Neural cell (in vitro differentiated cells): ENCODE results near the gene GAB1. TPM values are rescaled to one million over a fixed set of nuclear protein-coding genes. Genes with fewer than 3 reads are reported as not detected.

Experiments
- H2AFZ ChIP-seq: fragments of 200-600, 300-800 bp; sonication (generic), shearing (Covaris generic); 2 replicates; pipeline ENCODE4 v1.6.0; 2014; ENCODE audit warnings: low read depth, mild to moderate bottlenecking, antibody characterized with exemption, low read length, moderate library complexity
- H3F3A ChIP-seq: fragments of 200-600 bp; shearing (Covaris generic); 2 replicates; pipeline ENCODE4 v1.6.1; 2016; ENCODE audit warnings: mild to moderate bottlenecking, moderate library complexity, mixed read lengths, antibody characterized with exemption, low read length; ENCODE audit not compliant: insufficient read depth, poor library complexity, severe bottlenecking
- H3K27ac ChIP-seq: fragments of 200-600, 300-800 bp; sonication (generic), shearing (Covaris generic); 2 replicates; pipeline ENCODE4 v1.5.1; 2014; ENCODE audit warnings: mild to moderate bottlenecking, low read length, moderate library complexity
- H3K27me3 ChIP-seq: fragments of 300-800, 200-600 bp; sonication (generic), shearing (Covaris generic); 2 replicates; pipeline ENCODE4 v1.6.0; 2014; ENCODE audit warnings: mild to moderate bottlenecking, low read depth, low read length, moderate library complexity; ENCODE audit not compliant: insufficient read depth
- H3K36me3 ChIP-seq: fragments of 300-800, 200-600 bp; sonication (generic), shearing (Covaris generic); 2 replicates; pipeline ENCODE4 v1.5.1; 2014; ENCODE audit warnings: mild to moderate bottlenecking, antibody characterized with exemption, low read length, moderate library complexity; ENCODE audit not compliant: insufficient read depth
- H3K4me2 ChIP-seq: fragments of 300-800, 200-600 bp; sonication (generic), shearing (Covaris generic); 2 replicates; pipeline ENCODE4 v1.6.0; 2014; ENCODE audit warnings: mild to moderate bottlenecking, low read length
- H3K4me3 ChIP-seq: fragments of 300-800, 200-600 bp; sonication (generic), shearing (Covaris generic); 2 replicates; pipeline ENCODE4 v1.5.1; 2014; ENCODE audit warnings: mild to moderate bottlenecking, low read length, moderate library complexity
- H3K79me2 ChIP-seq: fragments of 200-600 bp; shearing (Covaris generic); replicated peaks from 2 replicates; pipeline ENCODE4 v1.6.0; 2014; ENCODE audit warnings: mild to moderate bottlenecking, low read length, moderate library complexity; ENCODE audit not compliant: insufficient read depth
- H3K9ac ChIP-seq: fragments of 300-800, 200-600 bp; sonication (generic), shearing (Covaris generic); 2 replicates; pipeline ENCODE4 v1.6.1; 2016; ENCODE audit warnings: mild to moderate bottlenecking, low read length, mixed read lengths
- H3K9me2 ChIP-seq: fragments of 200-600 bp; shearing (Covaris generic); 2 replicates; pipeline ENCODE4 v1.6.1; 2016; ENCODE audit warnings: mild to moderate bottlenecking, low read length, mixed read lengths; ENCODE audit not compliant: insufficient read depth
- H3K9me3 ChIP-seq: fragments of 200-600, 300-800 bp; sonication (generic), shearing (Covaris generic); 2 replicates; pipeline ENCODE4 v1.6.1; 2016; ENCODE audit warnings: mild to moderate bottlenecking, mixed run types, low read length, moderate library complexity, mixed read lengths
- H4K20me1 ChIP-seq: fragments of 200-600 bp; shearing (Covaris generic); 2 replicates; pipeline ENCODE4 v1.6.1; 2016; ENCODE audit warnings: mild to moderate bottlenecking, mixed run types; ENCODE audit not compliant: insufficient read depth
- CTCF ChIP-seq: fragments of 450-650 bp; IDR thresholded peaks from 2 replicates; pipeline ENCODE4 v1.5.1; 2014; ENCODE audit warnings: antibody characterized with exemption, mild to moderate bottlenecking, moderate library complexity; ENCODE audit not compliant: poor library complexity, severe bottlenecking
- EP300 ChIP-seq: fragments of 450-650 bp; conservative IDR thresholded peaks from 2 replicates; pipeline ENCODE4 v1.6.1; 2014; ENCODE audit warnings: antibody characterized with exemption, mild to moderate bottlenecking, moderate library complexity; ENCODE audit not compliant: poor library complexity, severe bottlenecking
- EZH2 ChIP-seq: fragments of 200-600, 300-800 bp; shearing (Covaris generic), sonication (generic); IDR thresholded peaks from 2 replicates; pipeline ENCODE4 v1.6.1; 2014; ENCODE audit warnings: antibody characterized with exemption, low read length, borderline replicate concordance, mild to moderate bottlenecking; ENCODE audit not compliant: insufficient read depth, poor library complexity, severe bottlenecking
- MXI1 ChIP-seq: fragments of 450-650 bp; conservative IDR thresholded peaks from 2 replicates; pipeline ENCODE4 v1.6.1; 2014; ENCODE audit warnings: antibody characterized with exemption, mild to moderate bottlenecking; ENCODE audit not compliant: poor library complexity, severe bottlenecking
- POLR2AphosphoS5 ChIP-seq: IDR thresholded peaks from 2 replicates; pipeline ENCODE4 v1.6.1; 2012
- RAD21 ChIP-seq: fragments of 450-650 bp; conservative IDR thresholded peaks from 2 replicates; pipeline ENCODE4 v1.6.1; 2014; ENCODE audit warnings: antibody characterized with exemption, mild to moderate bottlenecking, moderate library complexity
- REST ChIP-seq: IDR thresholded peaks from 2 replicates; pipeline ENCODE4 v1.6.1; 2012; ENCODE audit warnings: borderline replicate concordance
- SMC3 ChIP-seq: fragments of 450-650 bp; conservative IDR thresholded peaks from 2 replicates; pipeline ENCODE4 v1.6.1; 2014; ENCODE audit warnings: antibody characterized with exemption, mild to moderate bottlenecking, moderate library complexity; ENCODE audit not compliant: poor library complexity
- TAF1 ChIP-seq: IDR thresholded peaks from 2 replicates; pipeline ENCODE4 v1.6.1; 2012; ENCODE audit warnings: low read depth
- polyA plus RNA-seq: library from polyadenylated mRNA; depleted of rRNA; stranded (reverse); fragments of >200 nt; gene quantifications from 2 replicates; pipeline ENCODE4 v1.2.3, GENCODE V29; 2014

GAB1 gene
- polyA plus RNA-seq, 1 donor from 2014 or later = 2.4 TPM

GRCh38 chr4:143326735-143327134, 9.9 kb upstream of the GAB1 start:
- Histone ChIP-seq H3K9me2 (no peaks in the 10 kb centered on the region), H3K4me2 (no peak overlapping the region), H3K36me3 (no peaks in the 10 kb centered on the region), H3K27ac (no peak overlapping the region), H3K9ac (no peak overlapping the region), H3F3A (no peaks in the 10 kb centered on the region), H3K79me2 (no peaks in the 10 kb centered on the region), H3K27me3 (no peaks in the 10 kb centered on the region), H2AFZ (no peak overlapping the region), H3K4me3 (no peak overlapping the region), H3K9me3 (no peaks in the 10 kb centered on the region), H4K20me1 (no peaks in the 10 kb centered on the region)
- no peak for TF ChIP-seq SMC3
- no peak for TF ChIP-seq POLR2AphosphoS5
- TF ChIP-seq TAF1 = no peak
- TF ChIP-seq REST = no peak
- no peak for TF ChIP-seq RAD21
- no peak for TF ChIP-seq EZH2
- TF ChIP-seq MXI1 = no peak
- no peak for TF ChIP-seq EP300
- TF ChIP-seq CTCF = no peak

GRCh38 chr4:143329985-143330384, 6.7 kb upstream of the GAB1 start:
- Histone ChIP-seq H3F3A (no peaks in the 10 kb centered on the region), H3K4me3 (no peak overlapping the region), H3K9me3 (no peaks in the 10 kb centered on the region), H3K9me2 (no peaks in the 10 kb centered on the region), H3K27ac (no peak overlapping the region), H3K9ac (no peak overlapping the region), H3K36me3 (no peaks in the 10 kb centered on the region), H3K79me2 (no peaks in the 10 kb centered on the region), H3K27me3 (no peaks in the 10 kb centered on the region), H4K20me1 (no peaks in the 10 kb centered on the region), H3K4me2 (no peak overlapping the region), H2AFZ (no peak overlapping the region)
- TF ChIP-seq TAF1 (no peak), EP300 (no peak), CTCF (no peak), EZH2 (no peak), POLR2AphosphoS5 (no peak)
